Nephron progenitor cell (in vitro differentiated cells): Measurements from ENCODE around the gene PDE4D.

Experiments
- DNase-seq: peaks from one replicate; pipeline ENCODE4 v3.0.0; 2021
- H3K27ac Mint-ChIP-seq: 2 replicates; pipeline ENCODE4 v1.8.0; 2021; ENCODE audit warnings: mild to moderate bottlenecking, moderate library complexity, mixed read lengths
- H3K27me3 Mint-ChIP-seq: 2 replicates; pipeline ENCODE4 v1.8.0; 2021; ENCODE audit warnings: mild to moderate bottlenecking, low read depth, mixed read lengths; ENCODE audit not compliant: poor library complexity
- H3K36me3 Mint-ChIP-seq: 2 replicates; pipeline ENCODE4 v1.8.0; 2021; ENCODE audit warnings: low read depth, mixed read lengths
- H3K4me1 Mint-ChIP-seq: 2 replicates; pipeline ENCODE4 v1.8.0; 2021; ENCODE audit warnings: mixed read lengths
- H3K4me3 Mint-ChIP-seq: 2 replicates; pipeline ENCODE4 v1.8.0; 2021; ENCODE audit warnings: mild to moderate bottlenecking, moderate library complexity, mixed read lengths
- H3K9me3 Mint-ChIP-seq: 2 replicates; pipeline ENCODE4 v1.8.0; 2021; ENCODE audit warnings: mild to moderate bottlenecking, moderate library complexity, mixed read lengths
- CTCF ChIP-seq: fragments of 200-600 bp; sonication (generic); IDR thresholded peaks from 2 replicates; pipeline ENCODE4 v1.5.0; 2021; ENCODE audit warnings: antibody characterized with exemption

The PDE4D gene

GRCh38 chr5:59838067-59838466, 55.5 kb downstream of the PDE4D start:
- no peak for DNase-seq
- Mint-ChIP-seq H3K27me3 (peaks cover 8% of the 10 kb centered on the region), H3K4me1 (peaks cover 7% of the 10 kb centered on the region), H3K27ac (no peak overlapping the region), H3K36me3 (no peaks in the 10 kb centered on the region), H3K9me3 (no peaks in the 10 kb centered on the region), H3K4me3 (no peak overlapping the region)
- no peak for TF ChIP-seq CTCF

- no peak overlapping the region for H3K27ac Mint-ChIP-seq
- H3K4me3 Mint-ChIP-seq = no peak overlapping the region
- no peak for TF ChIP-seq CTCF
- peaks cover 13% of the 10 kb centered on the region for H3K4me1 Mint-ChIP-seq
- H3K27me3 Mint-ChIP-seq = peaks cover 8% of the 10 kb centered on the region
- H3K36me3 Mint-ChIP-seq = no peaks in the 10 kb centered on the region
- no peaks in the 10 kb centered on the region for H3K9me3 Mint-ChIP-seq
- no peak for DNase-seq
These were observed 56.5 kb downstream of the PDE4D start for GRCh38 chr5:59837071-59837470.

- H3K4me3 Mint-ChIP-seq = no peak overlapping the region
- H3K4me1 Mint-ChIP-seq = peaks cover 22% of the 10 kb centered on the region
- H3K36me3 Mint-ChIP-seq = no peaks in the 10 kb centered on the region
- peaks cover 8% of the 10 kb centered on the region for H3K27me3 Mint-ChIP-seq
- no peak for TF ChIP-seq CTCF
- H3K9me3 Mint-ChIP-seq = no peaks in the 10 kb centered on the region
- no peak for DNase-seq
- H3K27ac Mint-ChIP-seq = no peak overlapping the region
These were observed 57.7 kb downstream of the PDE4D start for GRCh38 chr5:59835800-59836199.

GRCh38 chr5:59833448-59833847, 60.1 kb downstream of the PDE4D start:
- Mint-ChIP-seq H3K36me3 (no peaks in the 10 kb centered on the region), H3K4me3 (no peak overlapping the region), H3K4me1 (peaks cover 22% of the 10 kb centered on the region), H3K9me3 (no peaks in the 10 kb centered on the region), H3K27me3 (peaks cover 11% of the 10 kb centered on the region), H3K27ac (peak overlapping the region; percentile 5)
- TF ChIP-seq CTCF = no peak
- DNase-seq = no peak

- DNase-seq = no peak
- Mint-ChIP-seq H3K27me3 (peaks cover 11% of the 10 kb centered on the region), H3K4me3 (no peak overlapping the region), H3K36me3 (no peaks in the 10 kb centered on the region), H3K4me1 (peaks cover 22% of the 10 kb centered on the region), H3K9me3 (no peaks in the 10 kb centered on the region), H3K27ac (no peak overlapping the region)
- no peak for TF ChIP-seq CTCF
These were observed 60.8 kb downstream of the PDE4D start for GRCh38 chr5:59832577-59833301.

GRCh38 chr5:59831326-59832010, 62.1 kb downstream of the PDE4D start:
- H3K9me3 Mint-ChIP-seq = no peaks in the 10 kb centered on the region
- DNase-seq = no peak
- no peak overlapping the region for H3K4me3 Mint-ChIP-seq
- peaks cover 7% of the 10 kb centered on the region for H3K27me3 Mint-ChIP-seq
- TF ChIP-seq CTCF = no peak
- no peak overlapping the region for H3K27ac Mint-ChIP-seq
- peaks cover 22% of the 10 kb centered on the region for H3K4me1 Mint-ChIP-seq
- no peaks in the 10 kb centered on the region for H3K36me3 Mint-ChIP-seq
